ENCODE measurements around the gene GABRA6. TPM values are rescaled to one million over a fixed set of nuclear protein-coding genes. Genes with fewer than 3 reads are reported as not detected.

The GABRA6 gene
- total and polyA plus RNA-seq, 8 donors: not detected

DNA sequence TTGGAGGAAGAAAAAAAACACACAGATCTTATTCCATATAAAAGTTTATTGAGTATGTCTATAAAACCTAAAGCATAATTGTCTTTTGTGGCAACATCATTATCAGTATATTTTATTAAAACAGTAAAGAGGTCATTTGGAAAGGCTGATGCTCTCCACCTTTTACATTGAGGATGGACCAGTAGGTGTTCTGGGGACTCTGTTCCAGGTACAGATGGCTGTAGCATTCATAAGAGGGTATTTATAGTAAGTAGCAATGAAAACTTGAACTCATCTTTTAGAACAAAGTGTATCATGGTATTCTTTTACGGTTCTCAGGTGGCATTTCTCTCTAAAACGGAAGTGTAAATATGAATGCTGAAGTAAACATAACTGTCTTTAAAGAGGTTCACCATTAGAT lies 1.8 kb downstream of the GABRA6 start:
- TF ChIP-seq, protein P1, sequence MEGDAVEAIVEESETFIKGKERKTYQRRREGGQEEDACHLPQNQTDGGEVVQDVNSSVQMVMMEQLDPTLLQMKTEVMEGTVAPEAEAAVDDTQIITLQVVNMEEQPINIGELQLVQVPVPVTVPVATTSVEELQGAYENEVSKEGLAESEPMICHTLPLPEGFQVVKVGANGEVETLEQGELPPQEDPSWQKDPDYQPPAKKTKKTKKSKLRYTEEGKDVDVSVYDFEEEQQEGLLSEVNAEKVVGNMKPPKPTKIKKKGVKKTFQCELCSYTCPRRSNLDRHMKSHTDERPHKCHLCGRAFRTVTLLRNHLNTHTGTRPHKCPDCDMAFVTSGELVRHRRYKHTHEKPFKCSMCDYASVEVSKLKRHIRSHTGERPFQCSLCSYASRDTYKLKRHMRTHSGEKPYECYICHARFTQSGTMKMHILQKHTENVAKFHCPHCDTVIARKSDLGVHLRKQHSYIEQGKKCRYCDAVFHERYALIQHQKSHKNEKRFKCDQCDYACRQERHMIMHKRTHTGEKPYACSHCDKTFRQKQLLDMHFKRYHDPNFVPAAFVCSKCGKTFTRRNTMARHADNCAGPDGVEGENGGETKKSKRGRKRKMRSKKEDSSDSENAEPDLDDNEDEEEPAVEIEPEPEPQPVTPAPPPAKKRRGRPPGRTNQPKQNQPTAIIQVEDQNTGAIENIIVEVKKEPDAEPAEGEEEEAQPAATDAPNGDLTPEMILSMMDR (IDR thresholded peaks at IDR 0.05): no peak
- ATAC-seq (no peak), DNase-seq (no peak), FAIRE-seq (no peak)
- Histone ChIP-seq H3K9me3 (no peaks in the 10 kb centered on the region), H3K36me3 (no peaks in the 10 kb centered on the region), H3K4me3 (no peak overlapping the region), H3K27ac (no peak overlapping the region), H3K27me3 (no peaks in the 10 kb centered on the region), H3K4me1 (no peaks in the 10 kb centered on the region)
- WGBS, 2 donors: 59 to 77% methylated on average over 2 of the region's 2 CpGs
- intact Hi-C loops (cut with DNase I): no loop called here

DNA sequence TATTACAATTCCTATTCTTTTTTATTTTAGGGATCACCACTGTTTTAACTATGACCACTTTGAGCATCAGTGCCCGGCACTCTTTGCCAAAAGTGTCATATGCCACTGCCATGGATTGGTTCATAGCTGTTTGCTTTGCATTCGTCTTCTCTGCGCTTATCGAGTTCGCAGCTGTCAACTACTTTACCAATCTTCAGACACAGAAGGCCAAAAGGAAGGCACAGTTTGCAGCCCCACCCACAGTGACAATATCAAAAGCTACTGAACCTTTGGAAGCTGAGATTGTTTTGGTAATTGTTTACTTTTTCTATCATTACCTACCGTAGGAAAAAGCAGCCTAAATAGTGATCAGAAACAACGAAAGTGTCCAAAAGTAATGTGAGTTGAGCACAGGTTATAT lies 6.4 kb downstream of the GABRA6 start:
- 37 to 45% methylated on average over 7 of the region's 7 CpGs for WGBS, 2 donors
- intact Hi-C loops (cut with DNase I): no loop called here
- no peaks in the 10 kb centered on the region for H3K36me3 ChIP-seq
- no peak for ATAC-seq
- H3K9me3 ChIP-seq: no peaks in the 10 kb centered on the region
- DNase-seq: no peak
- no peak overlapping the region for H3K4me3 ChIP-seq
- H3K4me1 ChIP-seq: no peaks in the 10 kb centered on the region
- TF ChIP-seq, protein P1 (IDR thresholded peaks at IDR 0.05): no peak
- H3K27me3 ChIP-seq: no peaks in the 10 kb centered on the region
- no peak for FAIRE-seq
- no peak overlapping the region for H3K27ac ChIP-seq

DNA sequence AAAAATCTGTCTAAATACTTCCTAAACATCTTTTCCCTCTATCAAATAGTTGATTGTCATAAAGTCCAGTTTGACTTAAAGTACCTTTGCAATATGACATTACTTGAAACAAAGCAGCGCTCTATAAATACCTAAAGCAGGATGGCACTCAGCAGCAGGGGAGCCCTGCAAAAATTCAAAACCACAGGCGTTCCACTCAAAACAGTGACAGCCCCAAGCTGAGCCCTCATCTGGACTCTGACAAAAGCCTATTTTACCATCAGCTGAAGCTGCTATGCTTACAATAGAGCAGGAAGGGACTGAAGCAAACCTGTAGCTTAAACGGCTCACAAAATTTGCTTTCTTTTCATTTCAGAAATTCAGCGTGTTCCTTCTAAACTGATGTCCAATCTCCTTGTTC lies 11.5 kb downstream of the GABRA6 start:
- TF ChIP-seq, protein P1 (IDR thresholded peaks at IDR 0.05): no peak
- Histone ChIP-seq H3K4me1 (no peaks in the 10 kb centered on the region), H3K4me3 (no peak overlapping the region), H3K27ac (no peak overlapping the region), H3K9me3 (no peaks in the 10 kb centered on the region), H3K36me3 (no peaks in the 10 kb centered on the region), H3K27me3 (no peaks in the 10 kb centered on the region)
- FAIRE-seq (no peak), DNase-seq (no peak), ATAC-seq (no peak)
- WGBS, 2 donors: 62 to 79% methylated on average over 4 of the region's 4 CpGs
- intact Hi-C loops (cut with DNase I): no loop called here

DNA sequence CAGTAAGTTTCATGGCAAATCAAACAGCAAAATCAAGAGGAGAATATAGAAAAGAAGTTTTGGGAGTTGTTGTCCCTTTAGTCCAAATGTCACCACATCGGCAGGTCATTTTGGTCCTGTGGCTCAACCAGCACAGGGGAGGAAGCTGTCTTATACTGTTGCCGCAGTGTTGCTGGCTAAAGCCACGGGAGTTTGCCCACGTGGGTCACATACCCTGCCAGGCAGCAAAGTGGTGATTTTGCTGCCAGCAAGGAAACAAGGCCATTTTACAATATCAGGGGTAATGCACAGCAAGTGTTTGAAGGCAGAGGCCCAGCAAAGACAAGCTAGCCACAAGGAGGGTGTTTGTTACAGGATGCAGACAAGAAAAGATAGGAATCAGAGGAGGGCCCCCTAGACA lies 14.5 kb downstream of the GABRA6 start:
- ATAC-seq: no peak
- H3K27me3 ChIP-seq: no peaks in the 10 kb centered on the region
- TF ChIP-seq, protein P1 (IDR thresholded peaks at IDR 0.05): no peak
- no peaks in the 10 kb centered on the region for H3K9me3 ChIP-seq
- 49 to 65% methylated on average over 4 of the region's 4 CpGs for WGBS, 2 donors
- no peaks in the 10 kb centered on the region for H3K36me3 ChIP-seq
- no peak overlapping the region for H3K27ac ChIP-seq
- DNase-seq: no peak
- H3K4me3 ChIP-seq: no peak overlapping the region
- intact Hi-C loops (cut with DNase I): no loop called here
- no peaks in the 10 kb centered on the region for H3K4me1 ChIP-seq
- FAIRE-seq: no peak

DNA sequence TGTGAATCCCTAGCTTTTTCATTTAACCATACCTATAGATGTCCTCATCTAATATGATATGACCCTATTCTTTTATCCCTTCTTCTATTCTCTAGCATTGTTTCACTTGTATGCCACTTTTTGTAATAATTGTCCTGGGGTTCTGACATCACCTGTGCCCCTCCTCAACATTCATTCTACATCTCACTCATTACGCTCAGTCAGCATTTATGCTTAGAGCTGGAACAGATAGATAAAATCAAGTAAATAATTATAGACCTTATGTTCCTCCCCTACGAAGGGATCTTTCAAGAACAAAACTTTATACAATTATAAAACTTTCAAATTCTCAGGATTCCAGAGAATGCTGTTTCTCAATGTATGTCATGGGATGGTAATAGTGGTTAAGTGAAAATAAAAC lies 18.0 kb downstream of the GABRA6 start:
- Histone ChIP-seq H3K9me3 (no peaks in the 10 kb centered on the region), H3K36me3 (no peaks in the 10 kb centered on the region), H3K4me3 (no peak overlapping the region), H3K4me1 (no peaks in the 10 kb centered on the region), H3K27me3 (no peaks in the 10 kb centered on the region), H3K27ac (no peak overlapping the region)
- ATAC-seq (no peak), FAIRE-seq (no peak), DNase-seq (no peak)
- intact Hi-C loops (cut with DNase I): no loop called here
- TF ChIP-seq, protein P1 (IDR thresholded peaks at IDR 0.05): no peak
- 60 to 68% methylated on average over 2 of the region's 2 CpGs for WGBS, 2 donors

Data from pancreas (tissue), 10 donors.